HepG2 (cell line): Measurements from ENCODE around the gene GINM1. TPM values are rescaled to one million over a fixed set of nuclear protein-coding genes. Genes with fewer than 3 reads are reported as not detected.

Source experiments
- CEBPG ChIP-seq: IDR thresholded peaks from 2 replicates; pipeline ENCODE4 v1.6.1; 2016
- CHD4 ChIP-seq: fragments of 200-600 bp; sonication (generic); IDR thresholded peaks from 2 replicates; pipeline ENCODE4 v1.7.0; 2017; ENCODE audit warnings: mild to moderate bottlenecking, low read length, borderline replicate concordance
- FOXO1 ChIP-seq: sonication (generic); formaldehyde crosslinking; IDR thresholded peaks from 2 replicates; pipeline ENCODE4 v1.4.0; 2020; ENCODE audit warnings: missing genetic modification reagents
- GATA4 ChIP-seq: sonication (generic); IDR thresholded peaks from 2 replicates; pipeline ENCODE4 v1.6.1; 2016; ENCODE audit warnings: antibody characterized with exemption, low read depth, borderline replicate concordance
- HMGA1 ChIP-seq: sonication (generic); formaldehyde crosslinking; conservative IDR thresholded peaks from 2 replicates; pipeline ENCODE4 v1.4.0; 2020; ENCODE audit warnings: missing genetic modification reagents
- HNRNPLL ChIP-seq: fragments of 200-400 bp; formaldehyde crosslinking; IDR thresholded peaks from 2 replicates; pipeline ENCODE4 v1.6.1; 2017; ENCODE audit warnings: mild to moderate bottlenecking, low read depth, low read length; ENCODE audit not compliant: poor library complexity, severe bottlenecking
- HNRNPUL1 ChIP-seq: fragments of 200-400 bp; formaldehyde crosslinking; IDR thresholded peaks from 2 replicates; pipeline ENCODE4 v1.6.1; 2017; ENCODE audit warnings: low read depth, mild to moderate bottlenecking, low read length, moderate library complexity
- KDM1A ChIP-seq: IDR thresholded peaks from 2 replicates; pipeline ENCODE4 v1.6.1; 2016; ENCODE audit warnings: missing compliant biosample characterization
- KDM6A ChIP-seq: IDR thresholded peaks from 2 replicates; pipeline ENCODE4 v1.6.1; 2016; ENCODE audit warnings: low read depth
- KMT2B ChIP-seq: IDR thresholded peaks from 2 replicates; pipeline ENCODE4 v1.6.1; 2016; ENCODE audit warnings: missing genetic modification reagents, missing compliant biosample characterization
- NFATC3 ChIP-seq: sonication (generic); formaldehyde crosslinking; IDR thresholded peaks from 2 replicates; pipeline ENCODE4 v1.5.1; 2020; ENCODE audit warnings: mild to moderate bottlenecking, missing genetic modification reagents
- NFKB2 ChIP-seq: sonication (generic); formaldehyde crosslinking; IDR thresholded peaks from 2 replicates; pipeline ENCODE4 v1.4.0; 2020; ENCODE audit warnings: missing genetic modification reagents, borderline replicate concordance
- NFKBIZ ChIP-seq: IDR thresholded peaks from 2 replicates; pipeline ENCODE4 v1.6.1; 2018; ENCODE audit warnings: missing genetic modification reagents, missing compliant biosample characterization
- NFYB ChIP-seq: sonication (generic); formaldehyde crosslinking; IDR thresholded peaks from 2 replicates; pipeline ENCODE4 v1.4.0; 2020; ENCODE audit warnings: missing genetic modification reagents
- NR3C1 ChIP-seq: sonication (generic); formaldehyde crosslinking; IDR thresholded peaks from 2 replicates; pipeline ENCODE4 v1.4.0; 2020; ENCODE audit warnings: missing genetic modification reagents
- NRL ChIP-seq: sonication (generic); formaldehyde crosslinking; IDR thresholded peaks from 2 replicates; pipeline ENCODE4 v1.5.0; 2020; ENCODE audit warnings: missing genetic modification reagents, mild to moderate bottlenecking, moderate library complexity, borderline replicate concordance
- PHF21A ChIP-seq: sonication (generic); formaldehyde crosslinking; IDR thresholded peaks from 2 replicates; pipeline ENCODE4 v1.5.0; 2020; ENCODE audit warnings: mild to moderate bottlenecking, missing genetic modification reagents
- RFX5 ChIP-seq: IDR thresholded peaks from 2 replicates; pipeline ENCODE4 v1.6.1; 2011; ENCODE audit warnings: low read depth, low read length, improper control_type of control experiment
- SMARCE1 ChIP-seq: fragments of 450-650 bp; IDR thresholded peaks from 2 replicates; pipeline ENCODE4 v1.6.1; 2017; ENCODE audit warnings: borderline replicate concordance
- SP2 ChIP-seq: sonication (generic); formaldehyde crosslinking; IDR thresholded peaks from 2 replicates; pipeline ENCODE4 v1.5.1; 2020; ENCODE audit warnings: mild to moderate bottlenecking, missing genetic modification reagents
- TBL1XR1 ChIP-seq: fragments of 150-350 bp; IDR thresholded peaks from 2 replicates; pipeline ENCODE4 v1.6.1; 2014; ENCODE audit warnings: borderline replicate concordance, low read length; ENCODE audit not compliant: partially characterized antibody
- ZNF251 ChIP-seq: sonication (generic); formaldehyde crosslinking; IDR thresholded peaks from 2 replicates; pipeline ENCODE4 v1.9.0; 2021; ENCODE audit warnings: mild to moderate bottlenecking, missing genetic modification reagents
- ZNF605 ChIP-seq: sonication (generic); formaldehyde crosslinking; IDR thresholded peaks from 2 replicates; pipeline ENCODE4 v1.8.0; 2022; ENCODE audit warnings: mild to moderate bottlenecking, missing genetic modification reagents
- polyA plus RNA-seq, 8 experiments: library from polyadenylated mRNA; depleted of rRNA in 3 of 8; stranded (reverse) in 7 of 8; unstranded in 1 of 8; fragments of >200 nt; fragmentation: Illumina TruSeq in 4 of 8; extraction: Trizol in 4 of 8; gene quantifications; 2 replicates each; pipeline versions ENCODE4 v1.2.1 to v1.2.3, GENCODE V29; 2011 to 2016; ENCODE audit warnings: low read depth in 4 of 8, missing spikeins in 1 of 8, mixed read lengths in 1 of 8; ENCODE audit not compliant: insufficient read depth in 1 of 8
- total RNA-seq, 5 experiments: library from RNA; depleted of rRNA; stranded (reverse); fragments of >200 nt; fragmentation: Illumina TruSeq; extraction: Trizol; gene quantifications; 2 replicates each; pipeline ENCODE4 v1.2.3, GENCODE V29; 2016; ENCODE audit warnings: low read depth in 1 of 5
- TF ChIP-seq, protein P1 (sequence below): sonication (generic); formaldehyde crosslinking; IDR thresholded peaks from 2 replicates; pipeline ENCODE4 v1.8.1; 2023; ENCODE audit warnings: mild to moderate bottlenecking, missing genetic modification reagents, borderline replicate concordance
- TF ChIP-seq, protein P2 (sequence below): sonication (generic); formaldehyde crosslinking; IDR thresholded peaks from 2 replicates; pipeline ENCODE4 v1.5.0; 2020; ENCODE audit warnings: missing genetic modification reagents, mild to moderate bottlenecking, borderline replicate concordance
- TF ChIP-seq, protein P3 (sequence below), 2 experiments: sonication (generic) in 1 of 2; formaldehyde crosslinking in 1 of 2; IDR thresholded peaks; 2 replicates each; pipeline versions ENCODE4 v1.5.1 to v1.6.1; 2011 to 2020; ENCODE audit warnings: borderline replicate concordance in 1 of 2, low read depth in 1 of 2, low read length in 1 of 2, mild to moderate bottlenecking in 1 of 2, missing genetic modification reagents in 1 of 2, moderate library complexity in 1 of 2
- TF ChIP-seq, protein P4 (sequence below): sonication (generic); formaldehyde crosslinking; IDR thresholded peaks from 2 replicates; pipeline ENCODE4 v1.4.0; 2020; ENCODE audit warnings: low read depth, mild to moderate bottlenecking, missing genetic modification reagents
- TF ChIP-seq, protein P5 (sequence below): sonication (generic); formaldehyde crosslinking; IDR thresholded peaks from 2 replicates; pipeline ENCODE4 v1.8.0; 2022; ENCODE audit warnings: missing genetic modification reagents, low read depth, mild to moderate bottlenecking, borderline replicate concordance

GINM1 gene
- total and polyA plus RNA-seq, 2 of the 13 experiments (the other 11 are each of a cell fraction or from before 2014, with no cell fraction given) = 19.4 to 27.5 TPM

DNA sequence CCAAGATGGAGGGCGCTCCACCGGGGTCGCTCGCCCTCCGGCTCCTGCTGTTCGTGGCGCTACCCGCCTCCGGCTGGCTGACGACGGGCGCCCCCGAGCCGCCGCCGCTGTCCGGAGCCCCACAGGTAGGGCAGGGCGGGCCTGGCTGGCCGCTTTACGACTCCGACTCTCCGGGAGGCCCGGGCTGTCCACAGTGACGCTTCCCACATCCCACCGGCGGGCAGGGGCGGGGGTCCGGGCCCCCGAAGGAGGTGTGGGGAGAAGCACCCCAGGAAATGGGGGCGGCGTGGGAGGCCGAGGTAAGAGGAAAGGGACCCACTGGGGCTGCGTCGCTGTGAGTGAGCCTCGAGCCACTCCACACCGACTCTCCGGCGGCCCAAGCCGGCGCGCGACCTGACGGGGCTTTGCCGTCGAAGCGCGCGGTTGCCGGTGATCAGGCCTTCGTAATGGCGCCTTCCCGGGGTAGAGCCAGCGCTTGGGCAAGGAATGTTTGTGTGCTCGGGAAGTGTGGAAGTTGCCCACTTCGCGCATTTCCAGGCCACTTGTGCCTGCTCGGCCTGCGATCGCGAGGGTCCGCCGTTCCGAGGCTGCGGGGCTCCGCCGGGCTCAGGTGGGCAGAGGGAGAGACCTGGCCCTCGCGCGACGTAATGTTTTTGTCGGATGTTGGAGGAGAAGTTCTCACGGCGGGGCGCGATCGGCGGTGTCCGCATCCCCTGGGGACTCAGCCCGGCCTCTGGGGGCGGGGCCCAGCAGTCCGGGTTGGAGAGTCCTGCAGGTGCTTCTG lies 427 bp downstream of the GINM1 start (continued):
- TF ChIP-seq NFKB2 = peak; percentile 90; the same call in 1 of the 2 replicates
- no peak for TF ChIP-seq NFYB (CRISPR knock-in tag)
- no peak for TF ChIP-seq TBL1XR1
- TF ChIP-seq, protein P1, sequence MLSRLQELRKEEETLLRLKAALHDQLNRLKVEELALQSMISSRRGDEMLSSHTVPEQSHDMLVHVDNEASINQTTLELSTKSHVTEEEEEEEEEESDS = 0 out of 2 replicates have a peak, but pooled peaks have one; percentile 25
- TF ChIP-seq CEBPG = no peak
- TF ChIP-seq NFKBIZ = 0 out of 2 replicates have a peak, but pooled peaks have one; percentile 27
- peak; percentile 62 for TF ChIP-seq HNRNPLL
- peak; percentile 96 for TF ChIP-seq NRL
- TF ChIP-seq ZNF605 = peak; percentile 86
- TF ChIP-seq KMT2B = peak; percentile 67
- no peak for TF ChIP-seq KDM6A (CRISPR knock-in tag)
- TF ChIP-seq GATA4 = no peak
- TF ChIP-seq, protein P2, sequence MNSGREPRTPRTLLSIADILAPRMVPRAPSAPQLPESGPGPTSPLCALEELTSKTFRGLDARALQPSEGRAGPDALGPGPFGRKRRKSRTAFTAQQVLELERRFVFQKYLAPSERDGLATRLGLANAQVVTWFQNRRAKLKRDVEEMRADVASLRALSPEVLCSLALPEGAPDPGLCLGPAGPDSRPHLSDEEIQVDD = peak; percentile 76; the same call in 1 of the 2 replicates
- peak; percentile 22; the same call in 1 of the 2 replicates for TF ChIP-seq KDM1A (CRISPR knock-in tag)
- no peak for TF ChIP-seq HMGA1 (CRISPR knock-in tag)
- TF ChIP-seq HNRNPUL1 = no peak
- TF ChIP-seq, protein P3, sequence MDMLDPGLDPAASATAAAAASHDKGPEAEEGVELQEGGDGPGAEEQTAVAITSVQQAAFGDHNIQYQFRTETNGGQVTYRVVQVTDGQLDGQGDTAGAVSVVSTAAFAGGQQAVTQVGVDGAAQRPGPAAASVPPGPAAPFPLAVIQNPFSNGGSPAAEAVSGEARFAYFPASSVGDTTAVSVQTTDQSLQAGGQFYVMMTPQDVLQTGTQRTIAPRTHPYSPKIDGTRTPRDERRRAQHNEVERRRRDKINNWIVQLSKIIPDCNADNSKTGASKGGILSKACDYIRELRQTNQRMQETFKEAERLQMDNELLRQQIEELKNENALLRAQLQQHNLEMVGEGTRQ (IDR thresholded peaks at IDR 0.05; ENCODE audit: low read depth, low read length) = no peak
- TF ChIP-seq, protein P3 (CRISPR knock-in tag; IDR thresholded peaks at IDR 0.05; ENCODE audit: borderline replicate concordance) = no peak
- TF ChIP-seq RFX5 = no peak
- TF ChIP-seq, protein P4, sequence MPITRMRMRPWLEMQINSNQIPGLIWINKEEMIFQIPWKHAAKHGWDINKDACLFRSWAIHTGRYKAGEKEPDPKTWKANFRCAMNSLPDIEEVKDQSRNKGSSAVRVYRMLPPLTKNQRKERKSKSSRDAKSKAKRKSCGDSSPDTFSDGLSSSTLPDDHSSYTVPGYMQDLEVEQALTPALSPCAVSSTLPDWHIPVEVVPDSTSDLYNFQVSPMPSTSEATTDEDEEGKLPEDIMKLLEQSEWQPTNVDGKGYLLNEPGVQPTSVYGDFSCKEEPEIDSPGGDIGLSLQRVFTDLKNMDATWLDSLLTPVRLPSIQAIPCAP (CRISPR knock-in tag) = no peak; the same call in 1 of the 2 replicates
- TF ChIP-seq CHD4 = no peak
- 0 out of 2 replicates have a peak, but pooled peaks have one; percentile 81 for TF ChIP-seq NFATC3
- TF ChIP-seq NR3C1 (CRISPR knock-in tag) = no peak
- TF ChIP-seq, protein P5, sequence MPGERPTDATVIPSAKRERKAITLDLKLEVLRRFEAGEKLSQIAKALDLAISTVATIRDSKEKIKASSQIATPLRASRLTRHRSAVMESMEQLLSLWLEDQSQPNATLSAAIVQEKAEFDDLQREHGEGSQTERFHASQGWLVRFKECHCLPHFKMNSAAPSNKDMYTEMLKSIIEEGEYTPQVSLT (CRISPR knock-in tag) = no peak
- TF ChIP-seq ZNF251 = no peak; the same call in 1 of the 2 replicates
- no peak for TF ChIP-seq FOXO1 (CRISPR knock-in tag)
- TF ChIP-seq SMARCE1 = no peak
- no peak for TF ChIP-seq PHF21A (CRISPR knock-in tag)
- TF ChIP-seq SP2 (CRISPR knock-in tag) = no peak
